ENCODE data around the gene RNU1-3.
A peak's percentile ranks its signal among the peaks of the same experiment; 100 is the strongest.
"Not testable (repeated sequence)": the region's sequence is repeated elsewhere in the genome, so short reads cannot be mapped to it uniquely, and the experiment has no call there.

RNU1-3 gene

DNA sequence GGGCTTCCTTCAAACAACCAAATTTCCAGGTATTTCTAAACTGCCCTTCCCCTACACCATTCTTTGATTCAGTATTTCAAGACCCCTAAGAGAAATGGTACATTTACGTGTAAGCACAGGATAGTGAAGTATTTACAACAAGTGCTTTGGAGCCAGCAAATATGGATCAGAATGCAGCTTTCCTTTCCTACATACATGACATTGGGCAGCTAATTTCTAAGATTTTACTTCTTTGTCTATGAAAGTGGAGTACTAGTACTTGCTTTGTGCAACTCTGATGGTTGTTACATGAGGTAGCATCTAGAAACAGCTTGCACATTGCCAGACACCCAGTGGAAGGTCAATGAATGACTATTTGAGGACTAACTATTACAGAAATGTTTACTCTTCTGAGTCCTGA, 15.2 kb downstream of the RNU1-3 start:
- H3K4me1 Mint-ChIP-seq; H3K27ac Mint-ChIP-seq; H3K4me3 Mint-ChIP-seq; H3K36me3 Mint-ChIP-seq (ENCODE audit: low read depth); H3K9me3 Mint-ChIP-seq; H3K27me3 Mint-ChIP-seq (ENCODE audit: low read depth): not testable (repeated sequence)

DNA sequence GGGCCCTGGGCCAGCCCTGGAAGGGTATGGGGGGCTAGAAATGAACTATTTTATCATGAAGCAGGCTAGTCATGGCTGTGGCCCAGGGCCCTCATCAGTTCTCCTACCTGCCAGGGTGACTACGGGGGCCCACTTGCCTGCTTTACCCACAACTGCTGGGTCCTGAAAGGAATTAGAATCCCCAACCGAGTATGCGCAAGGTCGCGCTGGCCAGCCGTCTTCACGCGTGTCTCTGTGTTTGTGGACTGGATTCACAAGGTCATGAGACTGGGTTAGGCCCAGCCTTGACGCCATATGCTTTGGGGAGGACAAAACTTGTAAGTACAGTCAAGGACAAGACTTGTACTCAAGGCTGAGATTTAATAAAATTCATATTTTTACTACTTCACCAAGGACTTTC, 16.8 kb downstream of the RNU1-3 start:
- H3K4me1 Mint-ChIP-seq; H3K36me3 Mint-ChIP-seq (ENCODE audit: low read depth); H3K9me3 Mint-ChIP-seq; H3K27me3 Mint-ChIP-seq (ENCODE audit: low read depth); H3K4me3 Mint-ChIP-seq; H3K27ac Mint-ChIP-seq: not testable (repeated sequence)

DNA sequence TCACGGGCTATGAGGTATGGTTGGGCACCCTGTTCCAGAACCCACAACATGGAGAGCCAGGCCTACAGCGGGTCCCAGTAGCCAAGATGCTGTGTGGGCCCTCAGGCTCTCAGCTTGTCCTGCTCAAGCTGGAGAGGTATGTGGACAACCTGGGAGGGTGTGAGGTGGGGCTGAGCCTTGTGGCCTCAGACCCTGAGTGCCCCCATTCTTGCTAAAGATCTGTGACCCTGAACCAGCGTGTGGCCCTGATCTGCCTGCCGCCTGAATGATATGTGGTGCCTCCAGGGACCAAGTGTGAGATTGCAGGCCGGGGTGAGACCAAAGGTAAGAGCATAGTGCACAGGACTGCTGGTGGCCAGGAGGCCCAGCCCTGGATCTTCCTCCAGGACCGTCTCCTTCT, 17.4 kb downstream of the RNU1-3 start:
- H3K27ac Mint-ChIP-seq; H3K36me3 Mint-ChIP-seq (ENCODE audit: low read depth); H3K4me3 Mint-ChIP-seq; H3K9me3 Mint-ChIP-seq; H3K4me1 Mint-ChIP-seq; H3K27me3 Mint-ChIP-seq (ENCODE audit: low read depth): not testable (repeated sequence)

DNA sequence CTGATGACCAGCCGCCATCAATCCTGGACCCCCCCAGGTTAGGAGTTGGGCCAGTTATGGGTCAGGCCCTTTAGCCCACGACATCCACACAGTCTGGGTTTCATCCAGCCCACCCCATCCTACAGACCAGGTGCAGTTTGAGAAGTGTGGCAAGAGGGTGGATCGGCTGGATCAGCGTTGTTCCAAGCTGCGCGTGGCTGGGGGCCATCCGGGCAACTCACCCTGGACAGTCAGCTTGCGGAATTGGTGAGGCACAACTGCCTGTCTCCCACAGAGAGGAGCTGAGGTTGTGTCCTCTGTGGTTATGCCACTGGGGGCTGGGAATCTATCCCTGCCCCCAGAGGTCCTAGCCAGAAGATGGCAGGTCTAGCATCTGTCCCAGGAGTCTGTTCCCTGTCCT, 18.0 kb downstream of the RNU1-3 start:
- not testable (repeated sequence) for H3K27ac Mint-ChIP-seq; H3K4me1 Mint-ChIP-seq; H3K36me3 Mint-ChIP-seq (ENCODE audit: low read depth); H3K9me3 Mint-ChIP-seq; H3K4me3 Mint-ChIP-seq; H3K27me3 Mint-ChIP-seq (ENCODE audit: low read depth)

DNA sequence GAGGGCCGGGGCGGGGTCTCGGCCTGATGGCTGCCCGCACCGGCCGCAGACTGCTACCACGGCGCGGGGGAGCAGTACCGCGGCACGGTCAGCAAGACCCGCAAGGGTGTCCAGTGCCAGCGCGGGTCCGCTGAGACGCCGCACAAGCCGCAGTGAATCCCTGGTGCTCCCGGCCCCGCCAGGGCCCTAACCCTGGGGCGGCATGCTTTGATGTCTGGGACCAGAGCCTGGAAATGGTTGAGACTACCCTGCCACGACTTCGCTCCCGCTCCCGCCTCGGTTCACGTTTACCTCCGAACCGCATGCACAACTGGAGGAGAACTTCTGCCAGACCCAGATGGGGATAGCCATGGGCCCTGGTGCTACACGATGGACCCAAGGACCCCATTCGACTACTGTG, 18.5 kb downstream of the RNU1-3 start:
- H3K27ac Mint-ChIP-seq; H3K4me1 Mint-ChIP-seq; H3K36me3 Mint-ChIP-seq (ENCODE audit: low read depth); H3K4me3 Mint-ChIP-seq; H3K27me3 Mint-ChIP-seq (ENCODE audit: low read depth); H3K9me3 Mint-ChIP-seq: not testable (repeated sequence)

DNA sequence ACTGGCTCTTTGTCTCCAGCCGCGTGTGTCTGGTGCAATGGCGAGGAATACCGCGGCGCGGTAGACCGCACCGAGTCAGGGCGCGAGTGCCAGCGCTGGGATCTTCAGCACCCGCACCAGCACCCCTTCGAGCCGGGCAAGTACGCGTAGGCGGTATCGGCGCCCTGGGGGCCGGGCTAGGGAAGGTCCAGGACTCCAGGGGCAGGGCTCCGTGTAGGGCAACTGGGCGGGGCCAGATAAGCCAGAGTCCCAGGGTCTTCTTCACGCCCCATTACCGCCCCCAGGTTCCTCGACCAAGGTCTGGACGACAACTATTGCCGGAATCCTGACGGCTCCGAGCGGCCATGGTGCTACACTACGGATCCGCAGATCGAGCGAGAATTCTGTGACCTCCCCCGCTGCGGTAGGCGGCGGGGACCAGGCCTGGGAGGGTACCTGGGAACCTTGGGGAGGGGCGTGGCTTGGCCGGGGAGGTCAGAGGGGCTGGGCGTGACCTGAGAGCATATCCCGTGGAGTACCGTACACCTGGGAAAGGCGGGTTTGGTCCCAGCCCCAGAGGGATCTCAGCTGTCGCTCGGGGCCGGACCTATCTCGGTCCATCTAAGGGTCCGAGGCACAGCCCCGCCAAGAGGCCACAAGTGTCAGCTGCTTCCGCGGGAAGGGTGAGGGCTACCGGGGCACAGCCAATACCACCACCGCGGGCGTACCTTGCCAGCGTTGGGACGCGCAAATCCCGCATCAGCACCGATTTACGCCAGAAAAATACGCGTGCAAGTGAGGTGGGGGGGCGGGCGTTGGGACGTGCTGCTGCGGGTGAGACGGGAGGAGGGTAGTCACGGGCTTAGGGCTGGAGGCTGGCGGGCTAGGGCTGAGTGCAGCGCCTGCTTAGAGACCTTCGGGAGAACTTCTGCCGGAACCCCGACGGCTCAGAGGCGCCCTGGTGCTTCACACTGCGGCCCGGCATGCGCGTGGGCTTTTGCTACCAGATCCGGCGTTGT, 19.3 kb downstream of the RNU1-3 start:
- H3K9me3 Mint-ChIP-seq; H3K4me3 Mint-ChIP-seq; H3K27ac Mint-ChIP-seq; H3K27me3 Mint-ChIP-seq (ENCODE audit: low read depth); H3K4me1 Mint-ChIP-seq; H3K36me3 Mint-ChIP-seq (ENCODE audit: low read depth): not testable (repeated sequence)

DNA sequence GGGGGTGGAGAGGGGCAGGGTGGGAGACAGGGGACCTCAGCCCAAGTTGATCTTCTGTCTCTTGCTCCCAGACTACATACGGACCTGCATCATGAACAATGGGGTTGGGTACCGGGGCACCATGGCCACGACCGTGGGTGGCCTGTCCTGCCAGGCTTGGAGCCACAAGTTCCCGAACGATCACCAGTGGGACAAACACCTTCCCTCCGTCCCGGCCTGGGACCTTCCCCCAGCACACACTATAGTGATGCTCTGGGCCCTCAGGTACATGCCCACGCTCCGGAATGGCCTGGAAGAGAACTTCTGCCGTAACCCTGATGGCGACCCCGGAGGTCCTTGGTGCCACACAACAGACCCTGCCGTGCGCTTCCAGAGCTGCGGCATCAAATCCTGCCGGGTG, 20.0 kb downstream of the RNU1-3 start:
- not testable (repeated sequence) for H3K27ac Mint-ChIP-seq; H3K9me3 Mint-ChIP-seq; H3K36me3 Mint-ChIP-seq (ENCODE audit: low read depth); H3K4me1 Mint-ChIP-seq; H3K27me3 Mint-ChIP-seq (ENCODE audit: low read depth)
- peak overlapping the region in 1 of 3 experiments; percentile 58 for H3K4me3 Mint-ChIP-seq

DNA sequence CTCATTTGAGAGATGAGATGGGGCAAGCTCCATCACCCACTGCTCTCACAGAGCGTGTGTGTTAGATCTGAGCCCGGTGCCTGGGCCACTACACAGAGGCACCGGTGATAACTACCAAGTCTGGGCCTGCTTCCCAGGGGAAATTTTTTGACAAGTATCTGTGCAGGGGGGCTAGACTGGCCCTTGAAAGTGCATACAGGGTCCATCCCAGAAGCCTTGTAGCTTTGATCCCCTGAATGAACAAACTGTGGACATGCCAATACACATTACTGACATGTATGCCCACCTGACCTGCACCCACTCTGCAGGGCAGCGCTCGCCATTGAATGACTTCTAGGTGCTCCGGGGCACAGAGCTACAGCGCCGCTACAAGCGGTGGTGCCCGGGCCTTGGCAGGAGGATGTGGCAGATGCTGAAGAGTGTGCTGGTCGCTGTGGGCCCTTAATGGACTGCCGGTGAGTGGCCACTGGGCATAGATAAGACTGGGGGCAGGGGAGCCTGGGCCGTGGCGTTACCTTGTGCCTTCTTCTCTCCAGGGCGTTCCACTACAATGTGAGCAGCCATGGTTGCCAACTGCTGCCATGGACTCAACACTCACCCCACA, 20.6 kb downstream of the RNU1-3 start:
- H3K27me3 Mint-ChIP-seq (ENCODE audit: low read depth); H3K4me1 Mint-ChIP-seq; H3K9me3 Mint-ChIP-seq; H3K27ac Mint-ChIP-seq; H3K36me3 Mint-ChIP-seq (ENCODE audit: low read depth): not testable (repeated sequence)
- H3K4me3 Mint-ChIP-seq = peak overlapping the region; percentile 32 to 58 (median 51)

DNA sequence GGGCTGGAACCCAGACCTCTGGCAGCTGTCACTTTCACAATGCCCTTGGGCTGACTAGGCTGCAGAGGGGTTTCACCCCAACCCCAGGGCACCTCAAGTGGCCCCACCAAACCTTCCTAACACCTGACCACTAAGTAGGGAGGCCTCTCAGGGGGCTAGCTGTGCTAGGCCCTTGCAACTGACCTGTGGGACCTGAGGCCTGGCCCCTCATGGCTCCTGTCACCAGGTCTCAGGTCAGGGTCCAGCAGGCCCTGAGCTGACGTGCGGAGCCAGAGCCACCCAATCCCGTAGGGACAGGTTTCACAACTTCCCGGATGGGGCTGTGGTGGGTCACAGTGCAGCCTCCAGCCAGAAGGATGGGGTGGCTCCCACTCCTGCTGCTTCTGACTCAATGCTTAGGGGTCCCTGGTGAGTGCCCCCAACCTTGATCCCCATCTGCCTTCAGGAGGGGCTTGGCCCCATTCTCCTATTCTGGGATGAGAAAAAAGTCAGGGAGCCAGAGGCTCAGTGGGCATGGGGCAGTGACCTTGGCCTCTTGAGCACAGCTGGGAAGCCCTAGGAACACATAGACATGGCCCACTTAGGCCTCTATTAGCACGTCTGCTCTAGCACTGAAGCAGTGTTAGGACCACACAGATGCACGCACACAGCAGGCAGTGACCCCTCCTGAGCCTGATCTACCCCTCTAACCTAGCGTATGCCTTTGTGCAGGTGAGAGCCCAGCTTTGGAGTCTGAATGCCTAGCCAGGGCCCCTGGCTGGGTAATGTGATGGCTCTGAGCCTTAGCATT, 21.3 kb downstream of the RNU1-3 start:
- not testable (repeated sequence) for H3K27ac Mint-ChIP-seq; H3K9me3 Mint-ChIP-seq; H3K36me3 Mint-ChIP-seq (ENCODE audit: low read depth); H3K27me3 Mint-ChIP-seq (ENCODE audit: low read depth); H3K4me3 Mint-ChIP-seq; H3K4me1 Mint-ChIP-seq

DNA sequence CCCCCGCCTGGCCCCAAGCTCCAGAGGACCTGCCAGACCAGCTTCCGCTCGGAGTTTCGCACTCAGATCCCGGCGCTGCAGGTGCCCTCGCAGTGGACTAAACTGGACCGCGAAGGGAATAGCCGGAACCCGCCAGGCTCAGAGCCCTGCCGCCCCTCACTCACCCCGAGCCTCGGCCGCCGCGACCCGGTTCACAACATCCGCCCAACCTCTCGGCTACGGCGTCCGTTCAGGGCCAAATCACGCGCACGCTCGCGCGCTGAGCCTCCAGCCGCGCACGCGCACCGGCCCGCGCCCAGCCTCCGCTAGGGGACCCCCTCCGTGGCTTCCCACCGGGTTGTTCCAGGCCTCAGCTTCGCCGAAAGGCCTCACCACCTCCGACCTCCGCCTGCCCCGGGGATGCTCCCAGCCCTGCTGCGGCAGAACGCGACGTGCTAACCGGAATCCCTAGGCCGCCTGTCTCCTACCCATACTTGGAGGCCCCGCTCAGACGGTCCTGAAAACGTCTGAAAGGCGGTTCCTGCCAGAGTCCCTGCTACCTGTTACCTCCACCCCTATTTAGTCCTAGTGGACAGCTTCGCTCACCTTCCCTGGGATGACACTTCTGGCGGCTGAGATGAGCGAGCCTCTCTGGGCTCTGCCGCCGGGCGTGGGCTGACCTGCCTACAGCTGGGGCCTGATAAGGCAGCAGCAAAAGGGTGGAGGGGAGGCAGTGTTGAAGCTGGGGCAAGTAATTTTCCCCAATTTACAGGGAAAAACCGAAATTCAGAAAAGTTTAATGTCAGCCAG, 22.1 kb downstream of the RNU1-3 start:
- TF ChIP-seq, protein P1, sequence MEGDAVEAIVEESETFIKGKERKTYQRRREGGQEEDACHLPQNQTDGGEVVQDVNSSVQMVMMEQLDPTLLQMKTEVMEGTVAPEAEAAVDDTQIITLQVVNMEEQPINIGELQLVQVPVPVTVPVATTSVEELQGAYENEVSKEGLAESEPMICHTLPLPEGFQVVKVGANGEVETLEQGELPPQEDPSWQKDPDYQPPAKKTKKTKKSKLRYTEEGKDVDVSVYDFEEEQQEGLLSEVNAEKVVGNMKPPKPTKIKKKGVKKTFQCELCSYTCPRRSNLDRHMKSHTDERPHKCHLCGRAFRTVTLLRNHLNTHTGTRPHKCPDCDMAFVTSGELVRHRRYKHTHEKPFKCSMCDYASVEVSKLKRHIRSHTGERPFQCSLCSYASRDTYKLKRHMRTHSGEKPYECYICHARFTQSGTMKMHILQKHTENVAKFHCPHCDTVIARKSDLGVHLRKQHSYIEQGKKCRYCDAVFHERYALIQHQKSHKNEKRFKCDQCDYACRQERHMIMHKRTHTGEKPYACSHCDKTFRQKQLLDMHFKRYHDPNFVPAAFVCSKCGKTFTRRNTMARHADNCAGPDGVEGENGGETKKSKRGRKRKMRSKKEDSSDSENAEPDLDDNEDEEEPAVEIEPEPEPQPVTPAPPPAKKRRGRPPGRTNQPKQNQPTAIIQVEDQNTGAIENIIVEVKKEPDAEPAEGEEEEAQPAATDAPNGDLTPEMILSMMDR (IDR thresholded peaks at IDR 0.05; ENCODE audit: unreplicated experiment in 3 of 3) = peak; percentile 36 to 68 (median 45)
- H3K9me3 Mint-ChIP-seq; H3K27ac Mint-ChIP-seq; H3K36me3 Mint-ChIP-seq (ENCODE audit: low read depth); H3K4me1 Mint-ChIP-seq; H3K4me3 Mint-ChIP-seq; H3K27me3 Mint-ChIP-seq (ENCODE audit: low read depth): not testable (repeated sequence)
